HTR-8/SVneo (cell line): Measurements from ENCODE around the gene PAK6.

Source experiments
- DNase-seq: peaks from one replicate; pipeline ENCODE4 v3.0.0; 2011; ENCODE audit warnings: low spot score, mixed read lengths; ENCODE audit not compliant: insufficient read length
- FAIRE-seq: peaks from 2 replicates; lab custom pipeline; 2011; peaks lifted over from hg19 to GRCh38; lab: Jason Lieb, UNC

PAK6 gene

DNA sequence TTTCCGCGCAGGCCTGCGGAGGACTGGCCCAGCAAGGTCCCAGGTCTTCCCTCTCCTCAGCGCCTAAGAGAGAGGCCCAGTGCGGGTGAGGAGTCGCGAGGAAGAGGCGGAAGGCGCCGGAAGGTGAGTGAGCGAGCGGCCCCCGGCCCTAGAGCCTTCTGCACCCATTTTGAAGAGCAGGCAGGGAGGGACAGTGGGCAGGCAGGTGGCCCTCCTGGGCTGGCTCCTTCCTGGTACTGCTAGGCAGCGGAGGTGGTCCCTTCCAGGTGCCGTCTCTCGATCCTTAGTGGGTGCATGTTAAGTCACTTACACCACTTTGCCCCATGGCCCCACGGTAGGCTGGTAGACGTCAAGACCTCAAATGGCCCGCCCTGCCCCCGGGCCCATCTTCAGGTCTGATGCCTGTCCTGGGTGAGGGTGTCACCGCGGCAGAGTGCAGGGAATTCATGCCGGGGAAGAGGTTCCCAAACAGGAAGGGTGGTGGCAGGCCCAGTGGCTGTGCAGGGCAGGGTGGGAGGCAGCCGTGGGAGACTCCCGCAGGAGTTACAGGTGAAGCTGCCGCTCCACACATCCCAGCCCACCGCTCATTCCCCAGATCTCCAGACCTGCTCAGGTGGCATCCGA is 14.4 kb downstream of the PAK6 start:
- no peak for DNase-seq
- FAIRE-seq: no peak

DNA sequence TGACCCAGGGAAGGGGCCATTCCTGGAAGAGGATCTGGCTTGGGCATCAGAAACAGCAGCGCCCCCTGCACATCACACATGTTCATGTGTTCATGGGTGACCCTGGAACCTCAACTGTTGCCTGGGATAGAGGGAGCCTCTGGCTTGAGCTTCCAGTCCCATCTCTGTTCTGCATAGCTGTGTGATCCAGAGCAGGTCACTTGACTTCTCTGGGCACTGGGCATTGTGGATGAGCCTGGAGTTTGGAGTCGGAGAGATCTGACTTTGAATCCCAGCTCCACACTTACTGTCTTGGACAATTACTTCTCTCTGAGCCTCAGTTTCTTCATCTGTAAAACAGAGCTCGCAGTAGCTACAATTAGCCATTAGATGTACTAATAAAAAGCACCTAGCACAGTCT is 15.6 kb downstream of the PAK6 start:
- FAIRE-seq: no peak
- DNase-seq: no peak

DNA sequence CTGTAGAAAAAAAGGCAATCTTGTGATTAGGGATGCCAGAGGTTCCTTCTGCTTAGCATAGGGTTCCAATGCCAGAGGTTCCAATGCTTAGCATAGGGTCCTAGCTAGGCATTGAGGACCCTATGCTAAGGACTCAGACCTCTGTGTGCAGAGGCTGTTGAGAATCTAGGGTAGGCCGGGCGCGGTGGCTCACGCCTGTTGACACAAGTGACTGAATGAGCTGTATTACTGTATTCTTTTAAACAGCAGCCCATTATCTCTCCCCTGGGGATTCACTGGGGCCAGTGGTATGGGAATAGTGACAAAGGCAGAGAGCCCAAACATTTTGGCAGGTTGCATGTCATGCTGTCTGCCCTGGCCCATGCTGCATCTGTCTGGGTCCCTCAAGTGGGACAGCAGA is 16.2 kb downstream of the PAK6 start:
- no peak for FAIRE-seq

DNA sequence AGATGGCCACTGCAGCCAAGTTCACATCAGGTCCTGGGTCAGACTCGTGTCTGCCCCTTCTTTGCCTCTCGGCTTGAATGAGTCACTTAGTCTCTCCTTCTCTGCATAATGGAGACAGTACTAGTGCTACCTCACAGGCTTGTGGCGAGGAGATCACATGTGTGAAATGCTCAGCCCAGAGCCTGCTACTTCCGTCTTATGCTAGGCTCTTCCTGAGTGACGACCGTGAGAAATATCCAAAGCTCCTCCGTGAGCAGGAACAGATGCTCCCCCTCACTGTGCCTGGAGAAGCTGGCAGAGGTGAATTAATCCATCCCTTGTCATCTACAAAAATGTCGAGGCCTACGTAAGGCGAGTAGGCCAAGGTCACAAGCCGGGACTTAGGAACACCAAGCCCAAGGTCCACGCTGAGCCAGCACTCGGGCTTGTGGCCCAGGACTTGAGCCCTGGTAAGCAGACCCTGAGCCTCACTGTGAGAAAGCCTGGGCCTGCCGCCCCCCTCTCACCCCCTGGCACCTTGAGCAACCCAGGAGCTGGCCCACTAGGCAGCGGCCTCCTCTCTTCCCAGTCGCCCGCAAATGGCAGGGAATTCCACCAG is 17.9 kb downstream of the PAK6 start:
- DNase-seq: no peak
- no peak for FAIRE-seq

More for the DNA sequence above, 16.2 kb downstream of the PAK6 start:
- DNase-seq: no peak

DNA sequence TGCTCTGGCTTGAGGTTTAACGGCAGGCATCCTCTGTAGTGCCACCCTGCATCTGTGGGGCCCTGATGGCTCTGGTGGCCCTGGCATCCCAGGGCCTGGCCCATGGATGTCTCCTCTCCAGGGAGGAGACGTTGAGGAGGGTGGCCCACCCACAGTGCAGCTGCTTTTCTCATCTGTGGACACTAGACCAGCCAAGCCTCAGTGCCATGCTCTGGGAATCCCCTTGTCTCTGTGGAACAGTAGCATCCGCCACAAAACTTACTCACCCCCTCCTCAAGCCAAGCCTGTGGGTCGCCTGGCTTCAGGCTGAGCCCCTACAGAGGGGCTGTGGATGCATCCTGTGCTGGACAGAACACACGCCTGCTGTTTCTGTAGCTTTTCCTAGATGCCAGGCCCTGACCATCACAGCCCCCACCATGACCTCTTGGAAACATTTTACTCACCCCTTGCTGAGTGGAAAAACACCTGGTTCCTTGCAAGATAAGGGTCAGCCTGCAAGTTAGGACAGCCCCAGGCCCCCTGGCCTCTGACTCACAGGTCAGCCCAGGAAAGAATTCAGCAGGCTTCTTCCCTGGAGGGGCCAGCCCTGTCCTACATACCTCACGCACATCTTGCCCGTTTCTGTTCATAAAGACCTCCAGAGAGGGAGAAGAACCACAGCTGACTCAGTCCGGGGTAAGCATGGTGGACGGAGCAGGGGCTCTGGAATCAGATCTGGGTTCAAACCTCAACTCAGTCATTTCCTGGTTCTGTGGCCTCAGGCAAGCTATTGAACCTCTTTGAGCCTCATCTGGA is 19.0 kb downstream of the PAK6 start:
- FAIRE-seq: no peak
- no peak for DNase-seq

DNA sequence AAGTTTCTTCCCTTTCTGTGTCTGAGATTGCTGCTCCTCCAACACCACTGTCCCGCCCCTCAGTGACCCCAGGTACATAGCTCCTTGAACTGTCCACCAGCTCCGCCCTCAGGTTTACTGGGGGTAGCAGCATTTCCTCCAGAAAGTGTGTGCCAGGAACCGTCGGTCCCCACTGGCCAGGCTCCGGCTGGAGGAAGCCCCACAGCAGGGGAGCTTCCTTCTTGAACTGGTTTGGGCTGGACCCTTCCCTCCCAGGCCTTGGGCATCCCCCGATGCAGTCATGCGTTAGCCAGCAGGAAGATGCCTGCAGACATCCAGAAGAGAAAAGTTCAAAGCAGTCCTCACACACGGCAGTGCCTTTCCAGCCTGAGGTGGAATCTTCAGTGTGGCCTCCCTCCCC is 19.7 kb downstream of the PAK6 start:
- no peak for DNase-seq
- FAIRE-seq: no peak

DNA sequence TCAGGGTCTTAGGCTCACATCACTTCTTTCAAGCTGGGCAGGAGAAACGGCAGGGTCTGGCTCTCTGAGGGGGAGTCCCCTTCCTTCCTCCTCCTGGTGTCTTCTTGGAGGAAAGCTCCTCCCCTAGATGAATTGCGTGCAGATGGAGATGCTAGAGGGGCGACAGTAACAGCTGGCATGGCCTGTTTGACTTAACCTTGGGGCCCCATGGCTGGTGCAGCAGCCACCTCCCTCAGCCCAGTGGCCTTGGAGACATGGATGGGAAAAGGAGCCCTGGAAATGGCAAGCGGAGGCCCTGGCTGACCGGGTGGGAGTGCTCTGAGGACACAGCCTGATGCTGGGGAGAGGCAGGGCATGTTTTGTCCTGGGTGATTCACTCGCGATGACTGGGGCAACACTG is 20.2 kb downstream of the PAK6 start:
- FAIRE-seq: no peak

DNA sequence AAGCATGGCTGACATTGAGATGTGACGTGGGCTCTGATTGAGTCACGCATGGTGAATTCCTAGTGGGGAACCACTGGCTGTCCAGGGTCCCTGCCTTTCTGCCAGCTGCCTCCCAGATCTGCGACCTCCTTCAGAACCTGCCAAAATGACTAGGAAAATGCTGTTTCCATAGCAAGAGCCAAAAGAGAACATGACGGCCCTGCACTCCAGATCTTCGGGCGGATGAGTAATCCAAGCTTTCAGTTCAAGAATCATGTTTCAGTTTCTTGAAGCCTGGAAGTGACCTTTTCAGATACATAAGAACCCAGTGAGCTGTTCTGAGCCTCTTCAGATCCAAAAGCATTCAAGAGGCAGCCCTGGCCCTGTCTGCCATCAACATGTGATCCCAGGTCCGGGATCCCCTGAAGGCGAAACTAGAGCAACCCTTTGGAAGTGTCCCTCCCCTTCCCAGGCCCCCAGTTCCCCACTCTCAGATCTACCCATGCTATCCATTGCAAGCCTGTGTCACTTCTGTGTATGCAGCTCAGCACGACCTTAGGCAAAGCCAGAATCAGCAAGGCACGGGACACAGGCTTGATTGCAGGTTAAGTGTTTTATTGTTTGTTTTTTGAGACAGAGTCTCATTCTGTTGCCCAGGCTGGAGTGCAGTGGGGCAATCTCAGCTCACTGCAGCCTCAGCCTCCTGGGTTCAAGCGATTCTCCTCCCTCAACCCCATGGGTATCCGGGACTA is 24.3 kb downstream of the PAK6 start:
- DNase-seq (no peak), FAIRE-seq (no peak)

More for the DNA sequence above, 20.2 kb downstream of the PAK6 start:
- DNase-seq: no peak

DNA sequence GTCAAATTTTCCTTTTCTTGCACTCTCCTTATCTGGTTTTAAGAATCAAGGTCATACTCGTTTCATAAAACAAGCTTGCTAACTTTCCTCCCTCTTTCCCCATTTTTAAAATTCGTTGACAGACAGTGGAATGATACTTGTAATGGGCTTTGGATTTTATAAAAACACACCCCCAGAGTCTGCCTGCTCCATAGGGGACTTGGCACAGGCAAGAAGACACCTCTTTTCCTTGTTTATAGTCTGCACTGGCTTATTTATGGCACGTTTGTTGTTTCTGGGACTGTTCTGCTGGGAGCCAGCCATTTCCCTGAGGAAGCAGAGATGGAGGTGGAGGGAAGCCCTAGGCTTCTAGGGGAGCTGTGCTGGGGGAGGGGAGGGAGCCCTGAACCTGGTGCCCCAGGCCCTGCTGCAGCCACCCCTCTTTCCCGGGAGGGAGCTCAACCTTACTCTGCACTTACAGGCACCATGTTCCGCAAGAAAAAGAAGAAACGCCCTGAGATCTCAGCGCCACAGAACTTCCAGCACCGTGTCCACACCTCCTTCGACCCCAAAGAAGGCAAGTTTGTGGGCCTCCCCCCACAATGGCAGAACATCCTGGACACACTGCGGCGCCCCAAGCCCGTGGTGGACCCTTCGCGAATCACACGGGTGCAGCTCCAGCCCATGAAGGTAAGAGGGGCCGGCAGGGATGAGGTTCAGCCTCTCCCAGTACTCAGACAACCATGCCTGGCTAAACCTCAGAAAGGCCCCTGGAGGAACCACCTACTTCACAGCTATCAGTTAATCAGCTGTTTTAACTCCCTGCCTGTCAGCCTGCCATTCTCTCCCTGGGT is 25.7 kb downstream of the PAK6 start:
- no peak for DNase-seq
- FAIRE-seq: no peak

DNA sequence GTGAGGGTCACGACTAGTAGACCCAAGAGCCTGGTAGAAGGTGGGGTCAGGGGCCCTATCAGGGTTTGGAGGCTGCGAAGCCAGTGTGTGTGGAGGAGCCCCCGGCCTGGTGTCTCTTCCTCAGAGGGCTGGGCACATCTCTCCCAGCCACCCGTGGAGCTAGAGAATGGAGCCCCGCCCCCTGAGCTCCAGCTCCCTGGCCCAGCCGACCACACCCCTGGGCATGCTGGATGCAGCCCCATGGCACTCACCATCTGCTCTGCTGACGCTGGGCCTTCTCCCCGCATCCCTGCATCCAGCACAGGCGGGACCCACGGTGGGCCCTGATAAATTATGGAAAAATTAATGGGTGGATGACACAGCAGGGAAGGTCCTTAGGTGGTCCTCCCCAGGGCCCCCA is 26.5 kb downstream of the PAK6 start:
- DNase-seq (no peak), FAIRE-seq (no peak)

DNA sequence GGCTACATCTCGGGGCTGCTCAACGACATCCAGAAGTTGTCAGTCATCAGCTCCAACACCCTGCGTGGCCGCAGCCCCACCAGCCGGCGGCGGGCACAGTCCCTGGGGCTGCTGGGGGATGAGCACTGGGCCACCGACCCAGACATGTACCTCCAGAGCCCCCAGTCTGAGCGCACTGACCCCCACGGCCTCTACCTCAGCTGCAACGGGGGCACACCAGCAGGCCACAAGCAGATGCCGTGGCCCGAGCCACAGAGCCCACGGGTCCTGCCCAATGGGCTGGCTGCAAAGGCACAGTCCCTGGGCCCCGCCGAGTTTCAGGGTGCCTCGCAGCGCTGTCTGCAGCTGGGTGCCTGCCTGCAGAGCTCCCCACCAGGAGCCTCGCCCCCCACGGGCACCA is 27.0 kb downstream of the PAK6 start:
- DNase-seq (no peak), FAIRE-seq (no peak)

DNA sequence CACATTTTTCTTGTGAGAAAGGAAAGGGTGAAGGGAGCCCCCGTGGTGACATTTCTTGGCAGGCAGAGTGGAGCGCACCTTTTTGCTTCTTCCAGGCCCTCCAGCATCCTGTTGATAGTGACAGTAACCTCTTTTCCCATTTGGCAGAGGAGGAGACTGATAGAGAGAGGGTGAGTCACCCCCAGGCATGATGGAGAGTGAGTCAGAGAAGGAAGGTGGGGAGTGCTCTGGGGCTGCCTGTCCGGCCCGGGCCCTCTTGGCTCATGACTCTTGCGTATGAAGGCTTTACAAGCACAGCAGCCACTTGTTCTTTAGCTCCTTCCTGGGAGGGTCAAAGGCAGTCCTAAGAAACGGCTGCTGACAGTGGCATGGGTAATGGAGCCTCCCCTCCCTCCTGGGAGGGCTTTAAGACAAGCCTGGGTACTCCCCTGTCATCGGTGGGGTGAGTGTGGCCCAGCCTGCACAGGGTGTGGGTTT is 28.0 kb downstream of the PAK6 start:
- DNase-seq (peak; percentile 53), FAIRE-seq (peak; percentile 13)

DNA sequence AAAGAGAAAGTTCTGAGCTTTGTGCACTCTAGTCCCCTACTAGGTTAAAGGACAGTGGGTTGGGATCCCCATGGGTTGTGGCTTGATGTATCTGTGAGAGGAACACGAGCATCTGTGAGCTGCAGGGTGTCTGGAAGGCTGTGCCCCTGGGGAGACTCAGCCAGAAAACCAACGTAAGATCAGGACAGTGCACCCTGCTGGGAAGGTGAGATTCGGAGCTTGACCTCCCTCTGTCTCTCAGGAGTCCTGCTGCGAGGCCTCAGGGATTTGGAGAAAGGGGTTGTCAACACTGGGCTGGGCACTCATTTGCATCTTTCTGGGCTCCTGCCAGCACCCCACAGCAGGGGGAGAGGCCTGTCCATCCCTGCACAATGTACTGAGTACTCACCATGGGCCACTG is 28.8 kb downstream of the PAK6 start:
- no peak for FAIRE-seq

DNA sequence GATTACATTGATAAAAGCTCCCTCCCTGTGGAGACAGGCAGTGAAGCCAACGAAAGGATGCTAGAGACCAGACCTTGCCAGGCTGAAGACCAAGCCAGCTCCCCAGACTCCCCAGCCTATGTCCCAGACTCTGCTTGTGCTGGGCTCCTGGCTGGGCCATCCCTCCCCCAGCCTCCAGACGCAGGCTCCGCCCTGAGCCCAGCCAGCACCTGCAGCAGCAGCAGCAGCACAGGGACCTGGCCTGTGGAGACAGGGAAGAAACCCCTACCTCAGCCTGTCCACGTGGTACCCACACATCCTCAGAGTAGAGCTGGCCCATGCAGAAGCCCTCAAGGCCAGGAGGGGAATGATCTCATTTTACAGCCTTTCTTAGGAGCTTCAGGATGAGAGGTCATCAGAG is 30.7 kb downstream of the PAK6 start:
- DNase-seq: no peak
- FAIRE-seq: no peak

More for the DNA sequence above, 28.8 kb downstream of the PAK6 start:
- DNase-seq: no peak

DNA sequence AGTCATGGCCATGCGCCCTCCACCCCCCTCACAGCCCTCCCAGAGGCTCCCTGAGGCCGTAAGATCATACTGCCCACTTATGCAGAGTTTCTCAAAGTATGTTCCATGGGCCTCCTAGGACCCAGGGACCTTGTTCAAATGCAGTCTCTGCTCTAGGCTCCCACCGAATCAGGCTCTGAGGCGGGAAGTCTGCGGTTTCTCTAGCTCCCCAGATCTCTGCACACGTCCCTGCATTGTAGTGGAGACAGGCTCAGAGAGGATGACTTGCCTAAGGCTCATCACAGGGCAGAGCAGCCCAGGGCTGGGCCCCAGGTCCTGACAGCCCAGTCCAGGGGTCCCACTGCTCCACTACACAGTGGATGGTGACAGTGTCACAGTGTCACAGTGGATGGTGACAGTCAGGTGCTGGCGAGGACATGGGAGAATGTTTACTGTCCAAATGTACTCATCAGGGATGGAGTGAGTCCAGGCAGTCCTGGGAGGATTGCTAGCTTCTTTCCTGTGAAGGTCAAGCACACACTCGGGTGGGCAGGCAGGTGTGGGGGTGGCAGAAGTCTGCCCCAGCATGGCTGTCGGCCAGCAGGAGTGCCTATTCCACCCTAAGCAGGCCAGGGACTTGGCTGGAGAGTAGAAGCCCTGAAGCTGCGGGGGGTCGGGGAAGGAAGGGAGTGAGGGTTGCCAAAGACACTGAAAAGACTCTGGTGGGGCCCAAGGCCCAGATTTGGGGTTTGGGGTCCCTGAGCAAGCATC is 31.6 kb downstream of the PAK6 start:
- FAIRE-seq (no peak), DNase-seq (no peak)

DNA sequence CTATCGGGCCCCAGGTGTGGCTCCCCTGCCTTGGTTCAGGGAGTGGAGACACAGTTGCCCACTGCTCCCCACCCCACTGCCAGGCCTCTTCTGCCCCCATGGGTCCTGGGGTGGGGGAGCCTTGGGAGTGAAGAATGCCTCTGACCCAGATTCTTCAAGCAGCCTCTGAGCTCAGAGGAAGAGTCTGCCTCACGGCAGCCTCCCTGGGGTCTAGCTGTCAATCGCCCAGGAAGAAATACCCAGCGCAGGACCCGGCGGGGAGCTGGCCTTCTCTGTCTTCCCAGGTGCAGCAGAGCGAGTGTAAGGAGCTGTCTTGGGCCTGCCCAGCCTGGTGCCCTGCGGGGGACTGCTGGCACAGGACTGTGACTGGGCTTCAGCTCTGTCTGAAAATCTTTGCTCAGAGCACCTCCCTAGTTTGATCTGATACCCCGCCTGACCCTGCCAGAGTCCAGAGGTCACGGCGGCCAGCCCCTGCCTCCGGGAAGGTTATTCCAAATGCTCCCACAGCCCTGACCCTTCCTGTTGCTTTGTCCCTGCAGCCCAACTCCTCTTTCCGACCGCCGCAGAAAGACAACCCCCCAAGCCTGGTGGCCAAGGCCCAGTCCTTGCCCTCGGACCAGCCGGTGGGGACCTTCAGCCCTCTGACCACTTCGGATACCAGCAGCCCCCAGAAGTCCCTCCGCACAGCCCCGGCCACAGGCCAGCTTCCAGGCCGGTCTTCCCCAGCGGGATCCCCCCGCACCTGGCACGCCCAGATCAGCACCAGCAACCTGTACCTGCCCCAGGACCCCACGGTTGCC is 33.0 kb downstream of the PAK6 start:
- DNase-seq (no peak), FAIRE-seq (no peak)

DNA sequence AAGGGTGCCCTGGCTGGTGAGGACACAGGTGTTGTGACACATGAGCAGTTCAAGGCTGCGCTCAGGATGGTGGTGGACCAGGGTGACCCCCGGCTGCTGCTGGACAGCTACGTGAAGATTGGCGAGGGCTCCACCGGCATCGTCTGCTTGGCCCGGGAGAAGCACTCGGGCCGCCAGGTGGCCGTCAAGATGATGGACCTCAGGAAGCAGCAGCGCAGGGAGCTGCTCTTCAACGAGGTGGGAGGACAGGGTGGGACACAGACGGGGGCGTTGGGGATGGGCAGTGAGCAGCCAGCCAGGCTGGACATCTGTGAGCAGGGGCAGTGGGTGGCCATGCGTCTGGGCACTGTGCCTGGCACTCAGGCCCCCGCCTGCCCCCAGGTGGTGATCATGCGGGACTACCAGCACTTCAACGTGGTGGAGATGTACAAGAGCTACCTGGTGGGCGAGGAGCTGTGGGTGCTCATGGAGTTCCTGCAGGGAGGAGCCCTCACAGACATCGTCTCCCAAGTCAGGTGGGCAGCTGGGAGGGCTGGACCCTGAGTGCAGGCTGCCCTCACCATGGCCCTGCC is 33.7 kb downstream of the PAK6 start:
- no peak for FAIRE-seq
- DNase-seq: no peak

DNA sequence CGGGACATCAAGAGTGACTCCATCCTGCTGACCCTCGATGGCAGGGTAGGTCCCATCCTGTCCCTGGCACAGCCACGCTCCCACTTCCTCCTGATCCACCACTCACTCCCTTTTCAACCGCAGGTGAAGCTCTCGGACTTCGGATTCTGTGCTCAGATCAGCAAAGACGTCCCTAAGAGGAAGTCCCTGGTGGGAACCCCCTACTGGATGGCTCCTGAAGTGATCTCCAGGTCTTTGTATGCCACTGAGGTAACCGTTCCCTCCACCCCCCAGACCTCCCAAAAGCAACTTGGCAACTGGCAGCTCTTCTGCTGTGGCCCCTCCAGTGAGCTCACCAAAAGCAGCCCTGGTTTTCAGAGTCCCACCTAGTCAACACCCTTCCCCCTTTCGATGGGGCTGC is 34.6 kb downstream of the PAK6 start:
- no peak for DNase-seq
- FAIRE-seq: no peak
